SIG-M5 treated with dmso at 0.1 percent for 504 hours (cell line): Measurements from ENCODE around the gene LPAR6.
A peak's percentile ranks its signal among the peaks of the same experiment; 100 is the strongest.

Experiments
- DNase-seq: peaks from one replicate; lab custom pipeline; 2025; ENCODE audit not compliant: unreplicated experiment; lab: John Stamatoyannopoulos, UW

LPAR6 gene

DNA sequence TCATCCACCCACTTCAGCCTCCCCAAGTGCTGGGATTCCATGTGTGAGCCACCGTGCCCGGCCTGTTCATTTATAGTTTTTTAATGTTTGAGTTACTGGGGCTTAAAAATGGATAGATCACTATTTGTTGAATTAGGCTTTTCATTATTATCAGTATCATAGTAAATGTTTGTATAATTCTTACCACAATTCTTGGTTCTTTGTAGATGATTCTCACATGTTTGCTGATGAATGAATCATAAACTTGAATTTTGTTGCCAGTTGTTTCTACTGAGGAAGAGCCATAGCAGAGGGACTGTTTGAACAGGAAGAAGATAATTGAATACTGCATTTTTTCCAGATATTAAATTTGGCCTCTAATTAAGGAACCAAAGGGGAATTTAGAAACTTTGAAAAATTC is 2.6 kb upstream of the LPAR6 start:
- DNase-seq = no peak

DNA sequence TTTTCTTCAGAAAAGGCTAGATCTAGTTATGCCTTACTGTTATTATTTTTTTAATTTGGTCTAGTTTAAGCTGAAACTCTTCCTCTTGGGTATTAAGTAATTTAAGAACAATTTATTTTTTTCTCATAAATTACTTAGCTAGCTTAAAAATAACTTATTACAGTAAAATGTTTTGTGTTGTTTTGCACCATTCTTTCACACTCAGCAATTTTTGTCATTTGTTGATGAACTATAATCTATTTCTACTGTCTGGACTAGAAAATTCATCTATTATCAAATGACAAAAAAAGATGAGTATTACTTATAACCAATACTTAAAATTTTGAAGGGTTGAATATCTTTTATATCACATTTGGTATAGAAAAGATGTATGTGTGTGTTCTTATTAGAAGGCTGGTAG is 1.6 kb upstream of the LPAR6 start:
- no peak for DNase-seq

- DNase-seq = no peak
Measured at GRCh38 chr13:48411841-48412531, 927 bp downstream of the LPAR6 start.

GRCh38 chr13:48411147-48411794 is 1.6 kb downstream of the LPAR6 start:
- DNase-seq = no peak

DNA sequence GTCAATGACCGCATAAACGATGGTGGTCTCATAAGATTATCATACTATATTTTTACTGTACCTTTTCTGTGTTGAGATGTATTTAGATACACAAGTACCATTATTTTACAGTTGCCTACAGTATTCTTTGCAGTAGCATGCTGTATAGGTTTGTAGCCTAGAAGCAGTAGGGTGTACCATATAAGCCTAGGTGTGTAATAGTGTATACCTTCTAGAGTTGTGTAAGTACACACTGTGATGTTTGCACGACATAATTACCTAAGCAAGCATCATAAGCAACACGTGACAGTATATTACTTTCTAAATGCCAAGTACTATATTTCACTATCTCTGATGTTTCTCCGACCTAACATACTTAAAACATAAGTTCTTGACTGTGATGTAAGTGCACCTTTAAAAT is 2.7 kb downstream of the LPAR6 start:
- no peak for DNase-seq

- DNase-seq = no peak
Measured at GRCh38 chr13:48405875-48406274, 7.0 kb downstream of the LPAR6 start.

- DNase-seq = no peak
Measured at GRCh38 chr13:48404952-48405351, 8.0 kb downstream of the LPAR6 start.

DNA sequence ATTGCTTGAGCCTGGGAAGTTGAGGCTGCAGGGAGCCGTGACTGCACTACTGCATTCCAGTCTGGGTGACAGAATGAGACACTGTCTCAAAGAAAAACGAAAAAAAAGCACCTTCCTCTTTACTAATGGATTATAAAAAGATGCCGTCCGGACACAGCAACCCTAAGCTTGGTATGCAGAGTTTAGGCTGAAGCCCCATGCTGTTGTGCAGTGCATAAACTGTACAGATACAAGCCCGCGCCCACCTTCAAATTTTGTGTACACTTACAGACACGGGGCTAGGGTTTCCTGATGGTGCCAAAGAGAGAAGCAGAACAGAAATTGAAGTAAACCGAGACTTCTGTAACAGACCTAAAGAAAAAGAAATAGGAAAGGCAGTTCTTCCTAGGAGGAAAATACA is 9.0 kb downstream of the LPAR6 start:
- DNase-seq = no peak

- DNase-seq = peak; percentile 46
Measured at GRCh38 chr13:48403151-48403631, 9.7 kb downstream of the LPAR6 start.

GRCh38 chr13:48402325-48402932 is 10.5 kb downstream of the LPAR6 start:
- no peak for DNase-seq

DNA sequence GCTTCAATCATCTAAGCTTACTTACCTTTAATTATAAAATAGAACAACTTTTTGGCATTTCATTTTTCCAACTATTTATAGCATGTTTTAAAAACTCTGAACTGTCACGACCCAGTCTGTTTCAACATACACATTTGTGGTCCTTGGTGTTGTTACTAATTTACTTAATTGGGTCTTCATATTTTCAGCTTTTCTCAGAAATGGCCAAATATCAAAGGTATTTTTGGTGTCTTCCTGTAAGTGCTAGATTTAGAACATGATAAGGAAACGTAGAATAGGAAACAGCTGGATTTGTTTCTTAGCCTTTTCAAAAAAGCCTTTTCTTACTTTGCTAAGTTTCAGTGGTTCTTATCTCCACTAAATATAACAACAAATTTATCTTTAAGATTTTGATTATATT is 11.4 kb downstream of the LPAR6 start:
- no peak for DNase-seq

GRCh38 chr13:48400850-48401291 is 12.0 kb downstream of the LPAR6 start:
- peak; percentile 40 for DNase-seq

DNA sequence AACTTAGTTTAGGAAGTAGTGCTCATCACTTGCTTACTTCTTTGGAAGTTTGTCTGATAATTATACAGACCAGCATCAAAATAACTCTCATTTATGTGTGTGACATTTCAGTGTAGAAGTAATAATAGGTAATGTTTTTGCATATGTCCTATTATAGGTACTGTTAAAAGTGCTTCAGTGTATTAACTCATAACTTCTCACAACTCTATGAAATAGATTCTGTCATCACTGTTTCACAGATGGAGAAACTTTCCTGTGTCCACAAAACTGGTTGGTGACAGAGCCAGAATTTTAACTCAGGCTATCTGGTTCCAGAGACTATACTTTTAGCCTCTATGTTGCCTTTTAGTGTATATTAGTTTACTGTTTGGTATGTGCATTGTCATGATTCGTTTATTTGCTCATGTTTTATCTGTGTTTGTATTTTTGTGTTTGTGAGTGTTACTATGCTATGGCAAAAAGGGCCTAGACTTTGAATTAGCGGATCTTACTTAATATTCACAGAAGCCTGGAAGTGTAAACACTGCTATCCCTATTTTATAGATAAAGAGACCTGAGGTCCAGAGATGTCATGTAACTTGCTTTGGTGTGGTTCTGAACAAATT is 12.7 kb downstream of the LPAR6 start:
- DNase-seq = no peak

DNA sequence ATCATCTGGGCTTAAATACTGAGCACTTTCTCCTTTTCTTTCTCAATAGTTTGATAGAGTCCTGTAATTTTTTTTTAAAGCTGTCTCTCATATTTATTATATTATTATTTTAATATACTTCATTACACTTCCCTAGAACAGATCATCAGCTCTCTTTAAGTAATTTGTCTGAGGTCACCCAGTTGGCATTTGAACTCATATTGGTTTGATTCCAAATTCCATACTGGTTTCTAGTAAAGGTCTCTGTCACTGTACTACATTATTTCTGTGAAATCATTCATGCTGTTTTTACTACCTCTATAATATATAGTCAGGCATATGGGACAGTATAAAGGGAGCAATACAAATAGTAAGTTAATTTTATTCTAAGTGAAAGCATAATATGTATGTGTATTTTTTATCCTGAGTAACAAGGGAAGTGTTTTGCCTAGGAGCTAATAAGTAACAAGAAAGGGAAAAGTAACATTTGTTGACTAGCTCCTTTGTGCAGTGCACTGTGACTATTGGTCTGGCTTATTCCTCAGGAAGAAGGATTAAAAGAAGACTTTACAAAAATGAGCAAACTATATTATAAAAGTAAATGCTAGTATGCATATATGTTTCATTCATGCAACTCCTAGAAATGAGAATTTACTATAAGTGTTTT is 14.3 kb downstream of the LPAR6 start:
- no peak for DNase-seq

GRCh38 chr13:48397744-48398143 is 15.2 kb downstream of the LPAR6 start:
- no peak for DNase-seq

DNA sequence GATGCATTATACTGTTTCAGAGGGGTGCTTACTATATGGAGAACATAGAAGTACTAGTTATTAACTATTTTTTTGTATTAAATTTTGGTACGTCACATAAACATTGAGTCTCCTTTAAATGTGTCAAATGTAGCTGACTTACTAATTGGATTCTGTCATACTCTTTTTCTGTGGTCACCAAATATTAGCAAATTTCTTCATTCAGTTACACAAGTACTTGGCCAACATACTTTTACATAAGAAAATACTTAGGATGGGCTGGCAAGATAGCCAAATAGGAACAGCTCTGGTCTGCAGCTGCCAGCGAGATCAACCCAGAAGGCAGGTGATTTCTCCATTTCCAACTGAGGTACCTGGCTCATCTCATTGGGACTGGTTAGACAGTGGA is 19.2 kb downstream of the LPAR6 start:
- DNase-seq = no peak

- no peak for DNase-seq
Measured at GRCh38 chr13:48393030-48393697, 19.7 kb downstream of the LPAR6 start.

DNA sequence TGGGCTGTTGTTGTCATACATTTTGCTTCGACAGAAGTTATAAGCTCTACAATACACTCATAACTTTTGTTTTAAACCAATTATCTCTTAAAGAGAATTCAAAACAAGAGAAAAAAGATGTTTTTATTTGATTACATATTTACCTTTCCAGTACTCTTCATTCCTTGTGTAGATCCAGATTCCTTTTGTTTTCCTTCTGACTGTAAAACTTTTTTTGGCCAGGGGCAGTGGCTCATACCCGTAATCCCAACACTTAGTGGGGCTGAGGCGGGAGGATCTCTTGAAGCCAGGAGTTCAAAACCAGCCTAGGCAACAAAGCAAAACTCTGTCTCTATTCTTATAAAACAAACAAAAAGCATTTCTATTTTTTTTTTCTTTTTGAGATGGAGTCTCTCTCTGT is 21.7 kb downstream of the LPAR6 start:
- no peak for DNase-seq

- no peak for DNase-seq
Measured at GRCh38 chr13:48386816-48387215, 26.1 kb downstream of the LPAR6 start.

GRCh38 chr13:48383384-48383783 is 29.5 kb downstream of the LPAR6 start:
- no peak for DNase-seq

GRCh38 chr13:48380581-48380980 is 32.3 kb downstream of the LPAR6 start:
- peak; percentile 43 for DNase-seq
